NCI-H524 (cell line): ENCODE data around the gene PRAMEF25.
"Not testable (repeated sequence)": the region's sequence is repeated elsewhere in the genome, so short reads cannot be mapped to it uniquely, and the experiment has no call there.

Experiments
- DNase-seq, 2 experiments: peaks; one replicate each; lab custom pipeline; 2025; lab: John Stamatoyannopoulos, UW

Gene PRAMEF25

DNA sequence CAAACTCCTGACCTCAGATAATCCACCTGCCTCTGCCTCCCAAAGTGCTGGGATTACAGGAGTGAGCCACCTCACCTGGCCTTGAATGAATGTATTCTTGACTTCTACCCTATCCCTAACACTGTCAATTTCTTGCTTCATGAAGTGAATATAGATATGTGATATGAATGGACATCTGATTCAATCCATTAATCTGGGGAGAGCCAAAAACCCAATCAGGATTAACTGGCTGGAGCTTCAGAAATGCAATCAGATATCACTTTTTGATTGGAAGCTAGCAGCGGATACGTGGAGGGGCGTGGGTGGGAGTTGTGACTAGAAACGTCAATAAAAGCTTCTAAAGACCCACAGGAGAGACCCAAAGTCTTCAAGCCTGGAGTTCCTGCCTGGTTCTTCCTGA lies at the start of gene PRAMEF25:
TSS of gene PRAMEF25 (plus strand) at position 301 of the 400 bp plus-strand sequence. CDS start 2,920 bp downstream, outside the sequence.
- not testable (repeated sequence) for DNase-seq

DNA sequence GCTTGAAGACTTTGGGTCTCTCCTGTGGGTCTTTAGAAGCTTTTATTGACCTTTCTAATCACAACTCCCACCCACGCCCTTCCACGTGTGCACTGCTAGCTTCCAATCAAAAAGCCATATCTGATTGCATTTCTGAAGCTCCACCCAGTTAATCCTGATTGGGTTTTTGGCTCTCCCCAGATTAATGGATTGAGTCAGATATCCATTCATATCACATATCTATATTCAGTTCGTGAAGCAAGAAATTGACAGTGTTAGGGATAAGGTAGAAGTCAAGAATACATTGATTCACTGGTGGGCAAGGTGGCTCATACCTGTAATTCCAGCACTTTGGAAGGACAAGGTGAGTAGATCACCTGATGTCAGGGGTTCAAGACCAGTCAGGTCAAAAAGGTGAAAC lies 14.1 kb upstream of the PRAMEF25 start, which contains the start of gene PRAMEF27:
TSS of gene PRAMEF27 (minus strand) at position 101 of the 400 bp plus-strand sequence. CDS start 2,916 bp downstream, outside the sequence.
- not testable (repeated sequence) for DNase-seq

DNA sequence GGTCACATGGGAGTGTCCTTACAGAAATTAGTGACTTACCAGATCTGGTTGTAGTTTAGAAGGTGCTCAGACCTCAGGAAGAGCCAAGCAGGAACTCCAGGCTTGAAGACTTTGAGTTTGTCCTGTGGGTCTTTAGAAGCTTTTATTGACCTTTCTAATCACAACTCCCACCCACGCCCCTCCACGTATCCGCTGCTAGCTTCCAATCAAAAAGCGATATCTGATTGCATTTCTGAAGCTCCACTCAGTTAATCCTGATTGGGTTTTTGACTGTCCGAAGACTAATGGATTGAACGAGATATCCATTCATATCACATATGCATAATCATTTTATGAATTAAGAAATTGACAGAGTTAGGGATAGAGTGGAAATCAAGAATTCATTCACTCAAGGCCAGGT lies 46.2 kb downstream of the PRAMEF25 start, which contains the start of gene HNRNPCL2:
TSS of gene HNRNPCL2 (minus strand) at position 101 of the 400 bp plus-strand sequence. CDS start 454 bp downstream, outside the sequence.
- not testable (repeated sequence) for DNase-seq
